Mesendoderm (in vitro differentiated cells): Measurements from ENCODE around the gene VIL1.

ENCODE experiments used
- DNase-seq: peaks from one replicate; pipeline ENCODE4 v3.0.0; 2013
- H2AK5ac ChIP-seq: 2 replicates; pipeline ENCODE4 v1.6.1; 2013; ENCODE audit warnings: low read length, inconsistent platforms
- H2BK120ac ChIP-seq: 2 replicates; pipeline ENCODE4 v1.6.1; 2013; ENCODE audit warnings: low read depth, mild to moderate bottlenecking, low read length, moderate library complexity, mixed read lengths
- H2BK15ac ChIP-seq: replicated peaks from 2 replicates; pipeline ENCODE4 v1.6.1; 2013; ENCODE audit warnings: low read depth, mild to moderate bottlenecking, moderate library complexity
- H2BK5ac ChIP-seq: 2 replicates; pipeline ENCODE4 v1.6.1; 2013; ENCODE audit warnings: low read length, inconsistent platforms
- H3K18ac ChIP-seq: 2 replicates; pipeline ENCODE4 v1.6.1; 2013; ENCODE audit warnings: mild to moderate bottlenecking, low read length, mixed read lengths
- H3K23ac ChIP-seq: one replicate; pipeline ENCODE4 v1.6.1; 2013; ENCODE audit warnings: low read length
- H3K27ac ChIP-seq: 2 replicates; pipeline ENCODE4 v1.5.1; 2013; ENCODE audit warnings: low read depth, mild to moderate bottlenecking, inconsistent platforms, low read length, moderate library complexity
- H3K27me3 ChIP-seq: 2 replicates; pipeline ENCODE4 v1.6.1; 2013; ENCODE audit warnings: low read length, control low read depth, mild to moderate bottlenecking, inconsistent platforms; ENCODE audit not compliant: insufficient read depth, poor library complexity
- H3K36me3 ChIP-seq: 2 replicates; pipeline ENCODE4 v1.6.1; 2013; ENCODE audit warnings: low read length, inconsistent platforms; ENCODE audit not compliant: control insufficient read depth, insufficient read depth
- H3K4ac ChIP-seq: one replicate; pipeline ENCODE4 v1.6.1; 2013; ENCODE audit warnings: low read depth, mild to moderate bottlenecking, low read length, moderate library complexity
- H3K4me1 ChIP-seq: 2 replicates; pipeline ENCODE4 v1.6.1; 2013; ENCODE audit warnings: low read depth, low read length, inconsistent platforms; ENCODE audit not compliant: control insufficient read depth
- H3K4me2 ChIP-seq: 2 replicates; pipeline ENCODE4 v1.6.1; 2013; ENCODE audit warnings: low read length
- H3K4me3 ChIP-seq: 2 replicates; pipeline ENCODE4 v1.5.1; 2013; ENCODE audit warnings: mild to moderate bottlenecking, low read length
- H3K56ac ChIP-seq: one replicate; pipeline ENCODE4 v1.6.1; 2013; ENCODE audit warnings: low read length
- H3K79me1 ChIP-seq: 2 replicates; pipeline ENCODE4 v1.6.1; 2013; ENCODE audit warnings: low read length, inconsistent platforms
- H3K79me2 ChIP-seq: 2 replicates; pipeline ENCODE4 v1.6.1; 2013; ENCODE audit warnings: mild to moderate bottlenecking, low read length; ENCODE audit not compliant: control insufficient read depth, insufficient read depth
- H3K9ac ChIP-seq: 2 replicates; pipeline ENCODE4 v1.6.1; 2013; ENCODE audit warnings: low read length, inconsistent platforms
- H4K5ac ChIP-seq: one replicate; pipeline ENCODE4 v1.6.1; 2013; ENCODE audit warnings: low read length
- H4K8ac ChIP-seq: one replicate; pipeline ENCODE4 v1.6.1; 2013; ENCODE audit warnings: low read depth, mild to moderate bottlenecking, control low read depth, low read length, moderate library complexity
- WGBS: extraction: QIAGEN DNeasy Blood & Tissue Kit; methylation state at CpG from one replicate; pipeline ENCODE4 v1.1.7; 2013; ENCODE audit warnings: low lambda C conversion rate, missing lambda C conversion rate; ENCODE audit not compliant: insufficient coverage; ENCODE audit errors: extremely low coverage; 5-methylcytosine and 5-hydroxymethylcytosine counted together

Gene VIL1

GRCh38 chr2:218406209-218406948, 12.5 kb upstream of the VIL1 start:
- Histone ChIP-seq H3K4ac (peak overlapping the region; percentile 60), H2BK5ac (peak overlapping the region; percentile 70), H4K5ac (peak overlapping the region; percentile 98), H3K23ac (no peak overlapping the region), H3K56ac (peak overlapping the region; percentile 91), H2AK5ac (no peak overlapping the region), H4K8ac (no peak overlapping the region), H3K79me2 (no peaks in the 10 kb centered on the region), H3K36me3 (peaks cover 2% of the 10 kb centered on the region), H3K27me3 (no peaks in the 10 kb centered on the region), H3K18ac (peak overlapping the region; percentile 44), H3K4me1 (peaks cover 11% of the 10 kb centered on the region), H3K27ac (peak overlapping the region; percentile 74), H2BK15ac (no peak overlapping the region), H3K9ac (peak overlapping the region; percentile 79), H3K4me2 (peak overlapping the region; percentile 88), H3K4me3 (peak overlapping the region; percentile 19), H3K79me1 (no peaks in the 10 kb centered on the region), H2BK120ac (no peak overlapping the region)
- DNase-seq = peak; percentile 98
- no CpG with 5 or more reads among the region's 56 CpGs for WGBS

GRCh38 chr2:218406949-218407618, 11.8 kb upstream of the VIL1 start:
- H2BK5ac ChIP-seq = peak overlapping the region; percentile 64
- H3K27ac ChIP-seq = peak overlapping the region; percentile 54
- H3K9ac ChIP-seq = peak overlapping the region; percentile 75
- H3K4ac ChIP-seq = peak overlapping the region; percentile 60
- H3K79me2 ChIP-seq = no peaks in the 10 kb centered on the region
- H4K8ac ChIP-seq = no peak overlapping the region
- H3K56ac ChIP-seq = peak overlapping the region; percentile 89
- H3K23ac ChIP-seq = peak overlapping the region; percentile 84
- peak overlapping the region; percentile 98 for H4K5ac ChIP-seq
- H2AK5ac ChIP-seq = peak overlapping the region; percentile 10
- peaks cover 11% of the 10 kb centered on the region for H3K4me1 ChIP-seq
- peak overlapping the region; percentile 44 for H3K18ac ChIP-seq
- no peaks in the 10 kb centered on the region for H3K79me1 ChIP-seq
- H2BK15ac ChIP-seq = no peak overlapping the region
- peaks cover 2% of the 10 kb centered on the region for H3K36me3 ChIP-seq
- H3K4me3 ChIP-seq = no peak overlapping the region
- no CpG with 5 or more reads among the region's 13 CpGs for WGBS
- H3K27me3 ChIP-seq = no peaks in the 10 kb centered on the region
- no peak overlapping the region for H2BK120ac ChIP-seq
- DNase-seq = no peak
- H3K4me2 ChIP-seq = peak overlapping the region; percentile 72

GRCh38 chr2:218407717-218408116, 11.2 kb upstream of the VIL1 start:
- Histone ChIP-seq H2BK15ac (no peak overlapping the region), H4K8ac (no peak overlapping the region), H3K9ac (no peak overlapping the region), H3K56ac (peak overlapping the region; percentile 60), H3K18ac (no peak overlapping the region), H3K4me3 (no peak overlapping the region), H3K23ac (no peak overlapping the region), H3K36me3 (peaks cover 2% of the 10 kb centered on the region), H2BK120ac (no peak overlapping the region), H2BK5ac (no peak overlapping the region), H2AK5ac (no peak overlapping the region), H3K4me2 (no peak overlapping the region), H3K27me3 (no peaks in the 10 kb centered on the region), H3K79me1 (no peaks in the 10 kb centered on the region), H4K5ac (no peak overlapping the region), H3K4ac (no peak overlapping the region), H3K79me2 (no peaks in the 10 kb centered on the region), H3K4me1 (peaks cover 11% of the 10 kb centered on the region), H3K27ac (no peak overlapping the region)
- no CpG with 5 or more reads among the region's 8 CpGs for WGBS
- no peak for DNase-seq

DNA sequence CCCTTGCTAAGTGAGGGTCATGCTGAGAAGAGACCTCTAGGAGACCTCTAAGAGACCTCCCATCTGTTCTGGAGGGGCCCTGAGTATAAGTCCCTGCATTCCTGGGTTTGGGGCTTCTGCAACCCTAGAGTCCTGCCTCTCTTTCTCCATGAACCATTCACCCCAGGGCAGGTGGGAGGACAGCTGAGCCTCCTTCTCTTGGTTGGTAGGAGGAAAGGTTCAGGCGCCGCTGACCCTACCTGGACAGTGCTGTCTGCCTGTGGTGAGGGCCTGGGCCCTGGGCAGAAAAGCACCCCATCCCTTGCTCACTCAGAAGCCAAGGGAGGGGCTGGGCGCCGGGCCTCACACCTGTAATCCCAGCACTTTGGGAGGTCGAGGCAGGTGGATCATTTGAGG, 604 bp upstream of the VIL1 start:
- Histone ChIP-seq H3K79me2 (no peaks in the 10 kb centered on the region), H3K18ac (no peak overlapping the region)

GRCh38 chr2:218419630-218420216, 800 bp downstream of the VIL1 start:
- H3K9ac ChIP-seq = no peak overlapping the region
- peak overlapping the region; percentile 25 for H3K56ac ChIP-seq
- H2BK5ac ChIP-seq = no peak overlapping the region
- H2BK120ac ChIP-seq = no peak overlapping the region
- H3K4me3 ChIP-seq = no peak overlapping the region
- H4K8ac ChIP-seq = no peak overlapping the region
- no peaks in the 10 kb centered on the region for H3K79me1 ChIP-seq
- H2AK5ac ChIP-seq = no peak overlapping the region
- no peaks in the 10 kb centered on the region for H3K79me2 ChIP-seq
- H3K23ac ChIP-seq = no peak overlapping the region
- no peak for DNase-seq
- no peak overlapping the region for H3K18ac ChIP-seq
- no peak overlapping the region for H3K4me2 ChIP-seq
- H3K27ac ChIP-seq = no peak overlapping the region
- no peak overlapping the region for H4K5ac ChIP-seq
- no peaks in the 10 kb centered on the region for H3K36me3 ChIP-seq
- H3K4ac ChIP-seq = no peak overlapping the region
- no CpG with 5 or more reads among the region's 7 CpGs for WGBS
- peaks cover 5% of the 10 kb centered on the region for H3K4me1 ChIP-seq
- no peak overlapping the region for H2BK15ac ChIP-seq
- no peaks in the 10 kb centered on the region for H3K27me3 ChIP-seq

More for the DNA sequence above, 604 bp upstream of the VIL1 start:
- Histone ChIP-seq H4K8ac (no peak overlapping the region), H2BK15ac (no peak overlapping the region), H3K27ac (no peak overlapping the region), H3K4me1 (peaks cover 5% of the 10 kb centered on the region), H3K27me3 (no peaks in the 10 kb centered on the region), H2AK5ac (no peak overlapping the region), H4K5ac (no peak overlapping the region), H3K79me1 (no peaks in the 10 kb centered on the region), H2BK120ac (no peak overlapping the region), H3K4me2 (no peak overlapping the region), H3K56ac (peak overlapping the region; percentile 2), H2BK5ac (no peak overlapping the region), H3K4me3 (no peak overlapping the region), H3K23ac (no peak overlapping the region), H3K36me3 (no peaks in the 10 kb centered on the region), H3K4ac (no peak overlapping the region), H3K9ac (no peak overlapping the region)
- DNase-seq = no peak
- WGBS = no CpG with 5 or more reads among the region's 5 CpGs
